B cell (primary cell): Measurements from ENCODE around the gene B4GALT3. TPM values are rescaled to one million over a fixed set of nuclear protein-coding genes. Genes with fewer than 3 reads are reported as not detected.

Experiments used
- ATAC-seq: fragments of 200-7000 bp; cut with Tn5 transposase; one replicate; pipeline ENCODE4 v1.10.0; 2021; ENCODE audit warnings: low read depth, mild to moderate bottlenecking, moderate number of reproducible peaks, moderate library complexity
- CTCF ChIA-PET: fragments of 350-600 bp; sonication (Branson Sonifier 250); formaldehyde crosslinking; loops from one replicate; lab custom pipeline; 2021; ENCODE audit warnings: antibody characterized with exemption, inconsistent platforms; lab: Charles Lee
- POLR2A ChIA-PET: fragments of 350-600 bp; sonication (Branson Sonifier 250); formaldehyde crosslinking; loops from one replicate; lab custom pipeline; 2021; ENCODE audit warnings: antibody characterized with exemption; lab: Charles Lee
- DNase-seq: peaks from one replicate; pipeline ENCODE4 v3.0.0; 2013
- H2AFZ ChIP-seq: 2 replicates; pipeline ENCODE4 v1.6.1; 2012; ENCODE audit warnings: mild to moderate bottlenecking, low read depth, low read length; ENCODE audit not compliant: insufficient read depth, poor library complexity, severe bottlenecking
- H3K27ac ChIP-seq, 2 donors: 1 replicate in 1 of 2; 2 replicates in 1 of 2; pipeline ENCODE4 v1.5.1; 2012 to 2013; ENCODE audit warnings: low read length in 2 of 2, mild to moderate bottlenecking in 2 of 2, moderate library complexity in 1 of 2
- H3K27me3 ChIP-seq, 4 experiments: fragments of 200-600 bp in 1 of 4; sonication (generic) in 1 of 4; replicated peaks in 1 of 4; 1 replicate in 2 of 4; 2 replicates in 2 of 4; pipeline versions ENCODE4 v1.6.1 to v1.7.0; 2013 to 2016; ENCODE audit warnings: low read length in 3 of 4, mild to moderate bottlenecking in 2 of 4, mixed read lengths in 1 of 4, moderate library complexity in 1 of 4; ENCODE audit not compliant: insufficient read depth in 4 of 4, control insufficient read depth in 3 of 4; ENCODE audit errors: control extremely low read depth in 1 of 4
- H3K36me3 ChIP-seq, 2 experiments: replicated peaks in 1 of 2; 1 replicate in 1 of 2; 2 replicates in 1 of 2; pipeline versions ENCODE4 v1.6.1 to v1.7.1; 2013; ENCODE audit warnings: low read length in 1 of 2; ENCODE audit not compliant: insufficient read depth in 2 of 2, control insufficient read depth in 1 of 2; ENCODE audit errors: control extremely low read depth in 1 of 2, extremely low read depth in 1 of 2
- H3K4me1 ChIP-seq, 2 donors: fragments of 200-600 bp in 1 of 2; sonication (generic) in 1 of 2; 1 replicate in 1 of 2; 2 replicates in 1 of 2; pipeline versions ENCODE4 v1.5.1 to v1.6.1; 2013 to 2017; ENCODE audit warnings: low read length in 2 of 2; ENCODE audit not compliant: control insufficient read depth in 2 of 2, insufficient read depth in 2 of 2
- H3K4me2 ChIP-seq: replicated peaks from 2 replicates; pipeline ENCODE3; 2012; ENCODE audit warnings: mild to moderate bottlenecking, low read depth, low read length; ENCODE audit not compliant: poor library complexity, severe bottlenecking
- H3K4me3 ChIP-seq, 5 experiments: fragments of 200-600 bp in 1 of 5; sonication (generic) in 1 of 5; 1 replicate in 3 of 5; 2 replicates in 2 of 5; pipeline versions ENCODE4 v1.5.1 to v1.7.0; 2011 to 2016; ENCODE audit warnings: low read length in 4 of 5, mild to moderate bottlenecking in 4 of 5, low read depth in 2 of 5, control low read depth in 1 of 5, moderate library complexity in 1 of 5; ENCODE audit not compliant: insufficient read depth in 1 of 5; ENCODE audit errors: control extremely low read depth in 1 of 5, extremely low read depth in 1 of 5
- H3K79me2 ChIP-seq: fragments of 200-600 bp; sonication (generic); one replicate; pipeline ENCODE4 v1.6.0; 2016; ENCODE audit warnings: low read length; ENCODE audit not compliant: control insufficient read depth, insufficient read depth
- H3K9ac ChIP-seq: fragments of 200-600 bp; sonication (generic); 2 replicates; pipeline ENCODE4 v1.6.1; 2017; ENCODE audit warnings: mild to moderate bottlenecking, low read length, moderate library complexity
- H3K9me3 ChIP-seq, 3 donors: one replicate each; pipeline versions ENCODE4 v1.6.1 to v1.7.1; 2013; ENCODE audit warnings: low read length in 2 of 3; ENCODE audit not compliant: control insufficient read depth in 2 of 3, insufficient read depth in 1 of 3; ENCODE audit errors: control extremely low read depth in 1 of 3
- H4K20me1 ChIP-seq: 2 replicates; pipeline ENCODE4 v1.6.0; 2012; ENCODE audit warnings: mild to moderate bottlenecking, low read length; ENCODE audit not compliant: insufficient read depth, control insufficient read depth, poor library complexity, severe bottlenecking
- H3K27ac Mint-ChIP-seq: one replicate; pipeline ENCODE4 v1.8.0; 2021; ENCODE audit warnings: mixed read lengths
- H3K27me3 Mint-ChIP-seq: one replicate; pipeline ENCODE4 v1.8.0; 2021; ENCODE audit warnings: mixed read lengths
- H3K4me1 Mint-ChIP-seq: one replicate; pipeline ENCODE4 v1.8.0; 2021; ENCODE audit warnings: mixed read lengths
- H3K4me3 Mint-ChIP-seq: one replicate; pipeline ENCODE4 v1.8.0; 2021; ENCODE audit warnings: mixed read lengths
- H3K9me3 Mint-ChIP-seq: one replicate; pipeline ENCODE4 v1.8.0; 2022; ENCODE audit warnings: mixed read lengths; ENCODE audit not compliant: insufficient read depth
- CTCF ChIP-seq: fragments of 200-600 bp; IDR thresholded peaks from one replicate; pipeline ENCODE4 v1.8.0; 2022; ENCODE audit warnings: antibody characterized with exemption, mild to moderate bottlenecking
- EZH2 ChIP-seq: IDR thresholded peaks from 2 replicates; pipeline ENCODE4 v1.6.1; 2012; ENCODE audit warnings: borderline replicate concordance, low read depth, mild to moderate bottlenecking, moderate library complexity, low read length; ENCODE audit not compliant: insufficient read depth, poor library complexity, severe bottlenecking
- WGBS: methylation state at CpG from one replicate; pipeline ENCODE4 v1.1.5; 2013; ENCODE audit warnings: missing lambda C conversion rate; ENCODE audit not compliant: insufficient coverage; 5-methylcytosine and 5-hydroxymethylcytosine counted together
- intact Hi-C: fragments of 100-400 bp; cut with micrococcal nuclease; formaldehyde crosslinking; loops from one replicate; pipeline ENCODE4 v1.10.0; 2022
- polyA plus RNA-seq: library from polyadenylated mRNA; depleted of rRNA; stranded (reverse); fragments of >200 nt; gene quantifications from 2 replicates; pipeline ENCODE4 v1.2.3, GENCODE V29; 2012
- total RNA-seq, 2 donors: library from RNA; stranded (reverse); fragments of 120-200 nt in 1 of 2; gene quantifications; 1 replicate in 1 of 2; 2 replicates in 1 of 2; pipeline versions ENCODE4 v1.2.3 to v1.2.4, GENCODE V29; 2013 to 2022

Gene B4GALT3
- total and polyA plus RNA-seq, 2 donors (not counting 1 experiment from before 2014, with no cell fraction given) = 37.6 to 59.6 TPM

GRCh38 chr1:161225534-161226319, 48.4 kb upstream of the B4GALT3 start, which contains the start of gene TOMM40L:
TOMM40L (plus strand) TSS chr1:161226060; CDS start chr1:161226490, 430 bp downstream.
- Mint-ChIP-seq H3K27me3 (peaks cover 27% of the 10 kb centered on the region), H3K9me3 (no peaks in the 10 kb centered on the region), H3K4me3 (peak within 1 kb of the TSS; percentile 99), H3K4me1 (peaks cover 31% of the 10 kb centered on the region), H3K27ac (peak within 1 kb of the TSS; percentile 90)
- H2AFZ ChIP-seq = peak within 1 kb of the TSS; percentile 87
- H3K4me1 ChIP-seq = peaks cover 22 to 29% of the 10 kb centered on the region in 2 donors
- peaks cover 1 to 18% of the 10 kb centered on the region in 2 experiments for H3K36me3 ChIP-seq
- H3K9ac ChIP-seq = peak within 1 kb of the TSS; percentile 71
- H3K79me2 ChIP-seq = peaks cover 7% of the 10 kb centered on the region
- CTCF ChIA-PET = interaction anchor here (0.6 to 10.0 kb wide), 36 partner anchors 10 to 523 kb away, joined by 3 to 104 read pairs (median 6); partner anchors contain the start of genes ARHGAP30, CFAP126, FCER1G and KLHDC9
- TF ChIP-seq CTCF (peak; percentile 56), EZH2 (no peak)
- H3K4me2 ChIP-seq = peak within 1 kb of the TSS; percentile 84
- peak; percentile 96 for DNase-seq
- peak; percentile 90 for ATAC-seq
- intact Hi-C loops = loop anchor here (1.0 to 5.0 kb wide), 7 partner anchors 23 to 515 kb away; partner anchors contain the start of genes NDUFS2, PPOX and SDHC
- POLR2A ChIA-PET = interaction anchor here (0.6 to 2.9 kb wide), 13 partner anchors 11 to 165 kb away, joined by 3 to 21 read pairs (median 5); partner anchors contain the start of genes B4GALT3, FCER1G, NDUFS2 and PPOX
- peak within 1 kb of the TSS; percentile 32 to 93 (median 79) for H3K4me3 ChIP-seq
- peak within 1 kb of the TSS in 1 of 2 donors; percentile 35 for H3K27ac ChIP-seq
- 3% methylated on average over 10 of the region's 16 CpGs for WGBS
- no peaks in the 10 kb centered on the region for H3K9me3 ChIP-seq
- H4K20me1 ChIP-seq = no peaks in the 10 kb centered on the region
- peaks cover 0 to 32% (median 24%) of the 10 kb centered on the region in 4 experiments for H3K27me3 ChIP-seq
